A549 (cell line): Measurements from ENCODE around the gene SEPTIN11. TPM values are rescaled to one million over a fixed set of nuclear protein-coding genes. Genes with fewer than 3 reads are reported as not detected.

Experiments
- ATAC-seq, 2 experiments: fragments of 200-7000 bp in 1 of 2; fragments of >200 bp in 1 of 2; cut with Nextera tagmentation in 1 of 2; cut with Tn5 transposase in 1 of 2; 3 replicates each; pipeline versions ENCODE4 v1.8.0 to v1.9.1; 2018 to 2020; ENCODE audit warnings: mild to moderate bottlenecking in 1 of 2, moderate library complexity in 1 of 2
- CTCF ChIA-PET: fragments of 300-600 bp; sonication (Branson Sonifier 250); formaldehyde crosslinking; extraction: SDS; loops from one replicate; lab custom pipeline; 2021; ENCODE audit warnings: antibody characterized with exemption, inconsistent platforms; lab: Yijun Ruan, JAX
- POLR2A ChIA-PET: fragments of 350-600 bp; formaldehyde crosslinking; extraction: SDS; loops from one replicate; lab custom pipeline; 2021; ENCODE audit warnings: antibody characterized with exemption, inconsistent platforms; lab: Yijun Ruan, JAX
- DNase-seq, 2 experiments: peaks; one replicate each; pipeline versions ENCODE4 v3.0.0 to v3.0.0-alpha.2; 2011 to 2016; ENCODE audit warnings: low read depth in 1 of 2, low spot score in 1 of 2
- FAIRE-seq: peaks from 2 replicates; lab custom pipeline; 2011; peaks lifted over from hg19 to GRCh38; lab: Jason Lieb, UNC
- H3K27ac ChIP-seq, 2 experiments: fragments of >200 bp; sonication (Bioruptor Twin); formaldehyde crosslinking; 3 replicates each; pipeline ENCODE4 v1.5.1; 2016 to 2017
- H3K4me1 ChIP-seq: fragments of >200 bp; sonication (Bioruptor Twin); formaldehyde crosslinking; 3 replicates; pipeline ENCODE4 v1.6.1; 2016
- H3K4me2 ChIP-seq: fragments of >200 bp; sonication (Bioruptor Twin); formaldehyde crosslinking; 3 replicates; pipeline ENCODE4 v1.6.1; 2016
- H3K4me3 ChIP-seq: fragments of >200 bp; sonication (Bioruptor Twin); formaldehyde crosslinking; 3 replicates; pipeline ENCODE4 v1.5.1; 2016
- H3K9me3 ChIP-seq: fragments of >200 bp; sonication (Bioruptor Twin); formaldehyde crosslinking; 3 replicates; pipeline ENCODE4 v1.6.1; 2016
- CTCF ChIP-seq: fragments of >200 bp; sonication (Bioruptor Twin); formaldehyde crosslinking; IDR thresholded peaks from 3 replicates; pipeline ENCODE4 v1.5.1; 2016
- E2F6 ChIP-seq: IDR thresholded peaks from 2 replicates; pipeline ENCODE4 v1.6.1; 2012; ENCODE audit warnings: low read depth, borderline replicate concordance
- EHF ChIP-seq: fragments of 250-450 bp; sonication (Bioruptor Pico); IDR thresholded peaks from 2 replicates; pipeline ENCODE4 v1.5.0; 2020; ENCODE audit warnings: mild to moderate bottlenecking
- EHMT2 ChIP-seq: fragments of 200-600 bp; sonication (generic); IDR thresholded peaks from 2 replicates; pipeline ENCODE4 v1.6.1; 2016; ENCODE audit warnings: antibody characterized with exemption, low read depth, mild to moderate bottlenecking, moderate library complexity
- ELK1 ChIP-seq: fragments of 150-350 bp; IDR thresholded peaks from 2 replicates; pipeline ENCODE4 v1.6.1; 2014; ENCODE audit warnings: low read depth, mild to moderate bottlenecking, low read length
- HMGXB4 ChIP-seq: fragments of 250-450 bp; sonication (Bioruptor Pico); IDR thresholded peaks from 2 replicates; pipeline ENCODE4 v1.5.0; 2021; ENCODE audit warnings: mild to moderate bottlenecking, moderate library complexity, borderline replicate concordance
- HOXB13 ChIP-seq: fragments of 250-450 bp; sonication (Bioruptor Pico); IDR thresholded peaks from 2 replicates; pipeline ENCODE4 v1.5.0; 2020; ENCODE audit warnings: low read depth, mild to moderate bottlenecking, moderate library complexity
- JUNB ChIP-seq: fragments of >200 bp; sonication (Bioruptor Twin); formaldehyde crosslinking; IDR thresholded peaks from 2 replicates; pipeline ENCODE4 v1.6.1; 2016
- MYC ChIP-seq: IDR thresholded peaks from 2 replicates; pipeline ENCODE4 v1.6.1; 2012; ENCODE audit warnings: mild to moderate bottlenecking, inconsistent platforms, low read length, improper control_type of control experiment, borderline replicate concordance
- PHF8 ChIP-seq: fragments of 200-600 bp; sonication (generic); IDR thresholded peaks from 2 replicates; pipeline ENCODE4 v1.6.1; 2016; ENCODE audit warnings: low read depth, mild to moderate bottlenecking, antibody characterized with exemption, moderate library complexity, borderline replicate concordance
- POLR2A ChIP-seq: IDR thresholded peaks from 2 replicates; pipeline ENCODE4 v1.6.1; 2012; ENCODE audit warnings: mild to moderate bottlenecking, low read length
- POLR2AphosphoS2 ChIP-seq: conservative IDR thresholded peaks from 2 replicates; pipeline ENCODE4 v1.6.1; 2012; ENCODE audit warnings: low read length, improper control_type of control experiment, inconsistent platforms
- RFX5 ChIP-seq: fragments of 450-650 bp; IDR thresholded peaks from 2 replicates; pipeline ENCODE4 v1.7.1; 2014; ENCODE audit warnings: antibody characterized with exemption, mild to moderate bottlenecking, moderate library complexity
- WGBS: methylation state at CpG from one replicate; pipeline ENCODE4 v1.1.6; 2017; ENCODE audit errors: missing lambda C conversion rate; 5-methylcytosine and 5-hydroxymethylcytosine counted together
- polyA plus RNA-seq, 4 experiments: library from polyadenylated mRNA; depleted of rRNA in 3 of 4; stranded (reverse); fragments of >200 nt; fragmentation: RNase III in 1 of 4; extraction: RNeasy Plus Mini Kit Qiagen cat#74134 plus additional on column Dnase treatment in 1 of 4; gene quantifications; 2 replicates in 3 of 4; 3 replicates in 1 of 4; pipeline ENCODE4 v1.2.3, GENCODE V29; 2011 to 2017

Gene SEPTIN11
- polyA plus RNA-seq, 2 of the 4 experiments (the other 2 are of a cell fraction): 40.2 to 69.5 TPM

- TF ChIP-seq POLR2AphosphoS2 (no peak), RFX5 (no peak), POLR2A (no peak)
Measured at GRCh38 chr4:76989391-76990061, 40.0 kb downstream of the SEPTIN11 start (continued).

GRCh38 chr4:76990288-76991080 is 40.9 kb downstream of the SEPTIN11 start:
- TF ChIP-seq PHF8 (no peak), ELK1 (no peak), EHMT2 (no peak)
- TF ChIP-seq, all 56 proteins: peak for 0
- DNase-seq (no peak), FAIRE-seq (no peak), ATAC-seq (no peak)
- POLR2A ChIA-PET: no interaction called here
- CTCF ChIA-PET: interaction anchor here (2.0 kb wide), 1 partner anchor 54 kb away, joined by 4 read pairs; no protein-coding TSS in a partner anchor
- Histone ChIP-seq H3K27ac (no peak overlapping the region), H3K4me3 (no peak overlapping the region), H3K4me2 (no peak overlapping the region), H3K4me1 (no peaks in the 10 kb centered on the region), H3K9me3 (no peaks in the 10 kb centered on the region)
- WGBS: 85% methylated on average over 11 of the region's 12 CpGs

GRCh38 chr4:76991161-76991660 is 41.7 kb downstream of the SEPTIN11 start:
- ATAC-seq (no peak), DNase-seq (no peak), FAIRE-seq (no peak)
- WGBS: 94% methylated on average over 1 of the region's 1 CpG
- H3K27ac ChIP-seq: no peak overlapping the region
- H3K4me2 ChIP-seq: no peak overlapping the region
- no peaks in the 10 kb centered on the region for H3K9me3 ChIP-seq
- TF ChIP-seq PHF8 (no peak), EHF (no peak), MYC (no peak), E2F6 (no peak)
- ChIA-PET POLR2A (no interaction called here), CTCF (no interaction called here)
- H3K4me3 ChIP-seq: no peak overlapping the region
- H3K4me1 ChIP-seq: no peaks in the 10 kb centered on the region

- TF ChIP-seq ELK1: no peak
- no peak for TF ChIP-seq HMGXB4
- no peak for TF ChIP-seq RFX5
- TF ChIP-seq HOXB13 (CRISPR knock-in tag): no peak
- TF ChIP-seq JUNB: no peak
- no peak for TF ChIP-seq CTCF
- Histone ChIP-seq H3K27ac (no peak overlapping the region), H3K4me2 (no peak overlapping the region), H3K9me3 (no peaks in the 10 kb centered on the region), H3K4me1 (no peaks in the 10 kb centered on the region), H3K4me3 (no peak overlapping the region)
- no peak for DNase-seq
- no peak for ATAC-seq
- POLR2A ChIA-PET: interaction anchor here (0.6 kb wide), 1 partner anchor 14 kb away, joined by 4 read pairs; no protein-coding TSS in a partner anchor
- no peak for FAIRE-seq
- CTCF ChIA-PET: interaction anchor here (1.5 kb wide), 1 partner anchor 11 kb away, joined by 3 read pairs; no protein-coding TSS in a partner anchor
- WGBS: 84% methylated on average over 10 of the region's 10 CpGs
Measured at GRCh38 chr4:76993787-76994641, 44.5 kb downstream of the SEPTIN11 start.
